ENCODE results near the gene BSN.
"Not testable (repeated sequence)": the region's sequence is repeated elsewhere in the genome, so short reads cannot be mapped to it uniquely, and the experiment has no call there.

Gene BSN

GRCh38 chr3:49582177-49582576 is 27.9 kb downstream of the BSN start:
- no peaks in the 10 kb centered on the region for H3K36me3 Mint-ChIP-seq (ENCODE audit: low read depth)
- no peaks in the 10 kb centered on the region for H3K4me1 Mint-ChIP-seq
- no peak overlapping the region for H3K4me3 Mint-ChIP-seq

GRCh38 chr3:49585261-49585755 is 31.0 kb downstream of the BSN start:
- not testable (repeated sequence) for H3K4me3 Mint-ChIP-seq; H3K36me3 Mint-ChIP-seq (ENCODE audit: low read depth); H3K4me1 Mint-ChIP-seq

More at GRCh38 chr3:49582177-49582576, 27.9 kb downstream of the BSN start:
- Mint-ChIP-seq H3K27me3 (ENCODE audit: low read depth) (peaks cover 4% of the 10 kb centered on the region), H3K27ac (no peak overlapping the region), H3K9me3 (no peaks in the 10 kb centered on the region)
- no peak for TF ChIP-seq CTCF (IDR thresholded peaks at IDR 0.05; ENCODE audit: unreplicated experiment in 3 of 3)

GRCh38 chr3:49591615-49592014 is 37.3 kb downstream of the BSN start:
- no peak overlapping the region for H3K27ac Mint-ChIP-seq
- H3K9me3 Mint-ChIP-seq: no peaks in the 10 kb centered on the region
- no peaks in the 10 kb centered on the region for H3K4me1 Mint-ChIP-seq
- no peak for TF ChIP-seq CTCF (IDR thresholded peaks at IDR 0.05; ENCODE audit: unreplicated experiment in 3 of 3)
- H3K4me3 Mint-ChIP-seq: no peak overlapping the region
- no peaks in the 10 kb centered on the region for H3K27me3 Mint-ChIP-seq (ENCODE audit: low read depth)
- no peaks in the 10 kb centered on the region for H3K36me3 Mint-ChIP-seq (ENCODE audit: low read depth)

More at GRCh38 chr3:49585261-49585755, 31.0 kb downstream of the BSN start:
- not testable (repeated sequence) for H3K27me3 Mint-ChIP-seq (ENCODE audit: low read depth); H3K9me3 Mint-ChIP-seq; H3K27ac Mint-ChIP-seq

- H3K4me1 Mint-ChIP-seq: no peaks in the 10 kb centered on the region
- no peaks in the 10 kb centered on the region for H3K36me3 Mint-ChIP-seq (ENCODE audit: low read depth)
- no peak for TF ChIP-seq CTCF (IDR thresholded peaks at IDR 0.05; ENCODE audit: unreplicated experiment in 3 of 3)
- peaks cover 3% of the 10 kb centered on the region for H3K27me3 Mint-ChIP-seq (ENCODE audit: low read depth)
- H3K27ac Mint-ChIP-seq: no peak overlapping the region
- no peak overlapping the region for H3K4me3 Mint-ChIP-seq
- no peaks in the 10 kb centered on the region for H3K9me3 Mint-ChIP-seq
Measured at GRCh38 chr3:49593041-49593440, 38.8 kb downstream of the BSN start.

- H3K4me1 Mint-ChIP-seq: no peaks in the 10 kb centered on the region
Measured at GRCh38 chr3:49600781-49601180, 46.5 kb downstream of the BSN start.

GRCh38 chr3:49601358-49602048 is 47.2 kb downstream of the BSN start:
- Mint-ChIP-seq H3K27ac (no peak overlapping the region), H3K36me3 (ENCODE audit: low read depth) (no peaks in the 10 kb centered on the region), H3K27me3 (ENCODE audit: low read depth) (peaks cover 3% of the 10 kb centered on the region), H3K4me1 (no peaks in the 10 kb centered on the region), H3K4me3 (no peak overlapping the region), H3K9me3 (no peaks in the 10 kb centered on the region)
- no peak for TF ChIP-seq CTCF (IDR thresholded peaks at IDR 0.05; ENCODE audit: unreplicated experiment in 3 of 3)

More at GRCh38 chr3:49600781-49601180, 46.5 kb downstream of the BSN start:
- H3K27ac Mint-ChIP-seq: no peak overlapping the region
- H3K4me3 Mint-ChIP-seq: no peak overlapping the region
- no peaks in the 10 kb centered on the region for H3K9me3 Mint-ChIP-seq
- H3K36me3 Mint-ChIP-seq (ENCODE audit: low read depth): no peaks in the 10 kb centered on the region
- no peak for TF ChIP-seq CTCF (IDR thresholded peaks at IDR 0.05; ENCODE audit: unreplicated experiment in 3 of 3)
- peaks cover 3% of the 10 kb centered on the region for H3K27me3 Mint-ChIP-seq (ENCODE audit: low read depth)

Data from nephron (organoid).